A549 treated with DMSO at 1 μM for 4 hours (cell line): Measurements from ENCODE around the gene FHOD1. TPM values are rescaled to one million over a fixed set of nuclear protein-coding genes. Genes with fewer than 3 reads are reported as not detected.

Source experiments
- total RNA-seq: library from RNA; stranded (reverse); fragments of 200-300 nt; extraction: Qiagen RNA extraction; gene quantifications from 5 replicates; pipeline ENCODE4 v1.2.3, GENCODE V29; 2022; ENCODE audit warnings: low read depth

FHOD1 gene
- 37.1 to 55.5 TPM (median 49.9 TPM) in 5 replicates for total RNA-seq

DNA sequence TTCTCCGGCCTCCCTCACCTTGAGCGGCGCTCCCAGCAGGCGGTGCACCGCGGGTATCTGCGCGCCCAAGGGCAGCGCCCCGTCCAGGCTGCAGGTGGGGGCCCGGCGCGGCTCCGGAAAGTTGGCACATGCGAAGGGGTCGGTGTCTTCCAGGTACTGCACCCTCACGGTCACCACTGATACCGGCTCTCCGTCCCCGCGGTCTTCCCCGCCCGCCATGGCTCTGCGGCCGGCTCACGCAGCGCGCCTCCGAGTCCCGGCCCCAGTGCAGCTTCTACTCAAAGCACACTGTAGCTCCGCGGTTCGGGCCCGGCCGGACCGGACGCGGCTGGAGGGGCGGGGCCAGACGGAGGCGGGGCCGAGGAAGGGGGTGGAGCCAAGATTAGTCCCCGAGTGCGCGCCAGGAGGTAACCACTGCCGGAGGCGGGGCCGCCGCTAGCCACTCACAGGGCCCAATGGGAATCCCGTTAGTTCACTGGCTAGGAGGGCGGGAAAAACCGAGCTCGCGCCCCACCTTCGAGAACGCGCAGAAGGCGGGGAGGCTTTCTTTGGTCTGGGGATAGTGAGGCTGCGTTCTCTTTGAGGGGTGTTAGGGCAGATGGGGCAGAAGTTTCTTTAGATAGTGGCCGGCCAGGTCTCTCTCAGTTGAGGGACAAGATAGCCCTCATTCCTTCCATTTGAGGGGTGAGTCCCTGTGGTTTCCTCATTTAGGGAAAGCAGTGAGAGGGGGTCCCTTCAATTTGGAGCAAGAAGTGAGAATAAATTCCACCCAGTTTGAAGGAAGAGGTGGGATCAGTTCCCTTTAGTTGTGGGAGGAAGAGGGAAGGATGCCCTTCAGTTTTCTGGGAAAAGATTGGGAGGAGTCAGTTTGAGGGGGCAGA is at the start of gene FHOD1:
TSS of gene FHOD1 (minus strand) at position 290 of the 881 bp plus-strand sequence. CDS start at position 219, 71 bp downstream.

DNA sequence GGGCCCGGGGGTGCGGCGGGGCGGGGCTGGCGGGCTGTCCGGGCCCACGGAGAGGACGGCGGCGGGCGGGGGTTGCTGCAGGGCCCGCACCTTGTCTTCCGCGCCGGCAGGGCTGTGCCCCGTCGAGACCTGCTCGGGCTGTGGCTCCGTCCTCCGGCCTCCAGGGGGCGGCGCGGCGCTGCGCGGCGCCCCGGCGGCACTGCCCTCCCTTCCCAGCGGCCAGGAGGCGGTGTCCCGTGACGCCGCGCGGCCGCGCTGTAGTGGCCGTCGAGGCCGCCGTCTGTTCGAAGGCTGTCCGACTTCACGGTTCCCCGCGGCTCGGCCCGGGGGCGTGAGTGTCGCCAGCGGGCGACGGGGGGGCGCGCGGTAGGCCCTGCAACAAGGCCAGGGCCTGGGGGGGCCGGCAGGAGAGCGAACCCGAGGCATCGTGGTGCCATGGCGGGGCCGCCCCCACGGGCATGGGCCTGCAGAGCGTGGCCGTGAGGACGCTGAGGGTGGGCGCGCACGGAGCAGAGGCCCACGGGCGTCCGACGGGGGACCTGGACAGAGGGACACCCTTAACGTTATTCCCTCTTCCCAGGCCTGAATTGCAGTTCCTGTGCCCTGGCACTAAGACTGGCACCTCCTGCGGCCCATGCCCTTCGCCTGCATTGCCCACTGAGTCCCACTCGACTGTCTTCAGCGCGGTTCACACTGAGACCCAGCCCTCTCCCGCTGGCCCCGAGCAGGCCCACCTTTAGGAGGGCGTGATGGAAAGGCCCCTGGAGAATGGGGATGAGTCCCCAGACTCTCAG is 32.2 kb upstream of the FHOD1 start, which contains the start of gene PLEKHG4:
TSS of gene PLEKHG4 (plus strand) at position 237 of the 794 bp plus-strand sequence. CDS start at position 750, 513 bp downstream.

DNA sequence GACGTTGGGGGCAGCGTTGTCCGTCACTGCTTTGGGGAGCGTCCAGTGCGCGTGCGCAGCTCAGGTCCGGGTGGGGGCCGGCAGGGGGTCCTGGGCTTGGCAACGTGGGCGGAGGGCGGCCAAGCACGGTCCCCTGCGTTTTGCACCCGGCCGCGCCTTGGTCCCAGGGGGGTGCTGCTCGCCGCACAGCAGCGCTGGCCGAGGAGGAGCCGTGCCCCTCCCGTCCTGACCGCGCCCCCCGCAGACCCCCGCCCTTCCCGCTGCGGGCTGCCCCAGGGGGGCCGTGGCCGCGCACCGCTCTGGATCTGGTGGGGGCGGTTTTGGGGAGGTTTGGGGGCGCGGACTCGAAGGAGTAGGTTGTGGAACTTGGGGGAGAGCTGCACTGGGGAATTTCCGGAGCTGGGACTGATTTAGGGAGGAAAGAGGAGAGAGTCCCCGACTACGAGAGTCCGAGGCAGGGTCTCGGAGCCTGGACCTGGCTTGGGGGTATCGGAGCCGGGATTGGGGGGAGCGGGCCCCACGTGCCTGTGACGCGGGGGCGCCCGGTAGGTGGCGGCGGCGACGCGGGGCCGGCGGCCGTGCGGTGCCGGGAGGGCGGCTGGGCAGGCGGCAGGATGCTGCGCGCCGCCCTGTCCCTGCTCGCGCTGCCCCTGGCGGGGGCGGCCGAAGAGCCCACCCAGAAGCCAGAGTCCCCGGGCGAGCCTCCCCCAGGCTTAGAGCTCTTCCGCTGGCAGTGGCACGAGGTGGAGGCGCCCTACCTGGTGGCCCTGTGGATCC is 1.3 kb upstream of the FHOD1 start, which contains the start of gene SLC9A5:
TSS of gene SLC9A5 (plus strand) at position 579 of the 777 bp plus-strand sequence. CDS start at position 615, 36 bp downstream.

DNA sequence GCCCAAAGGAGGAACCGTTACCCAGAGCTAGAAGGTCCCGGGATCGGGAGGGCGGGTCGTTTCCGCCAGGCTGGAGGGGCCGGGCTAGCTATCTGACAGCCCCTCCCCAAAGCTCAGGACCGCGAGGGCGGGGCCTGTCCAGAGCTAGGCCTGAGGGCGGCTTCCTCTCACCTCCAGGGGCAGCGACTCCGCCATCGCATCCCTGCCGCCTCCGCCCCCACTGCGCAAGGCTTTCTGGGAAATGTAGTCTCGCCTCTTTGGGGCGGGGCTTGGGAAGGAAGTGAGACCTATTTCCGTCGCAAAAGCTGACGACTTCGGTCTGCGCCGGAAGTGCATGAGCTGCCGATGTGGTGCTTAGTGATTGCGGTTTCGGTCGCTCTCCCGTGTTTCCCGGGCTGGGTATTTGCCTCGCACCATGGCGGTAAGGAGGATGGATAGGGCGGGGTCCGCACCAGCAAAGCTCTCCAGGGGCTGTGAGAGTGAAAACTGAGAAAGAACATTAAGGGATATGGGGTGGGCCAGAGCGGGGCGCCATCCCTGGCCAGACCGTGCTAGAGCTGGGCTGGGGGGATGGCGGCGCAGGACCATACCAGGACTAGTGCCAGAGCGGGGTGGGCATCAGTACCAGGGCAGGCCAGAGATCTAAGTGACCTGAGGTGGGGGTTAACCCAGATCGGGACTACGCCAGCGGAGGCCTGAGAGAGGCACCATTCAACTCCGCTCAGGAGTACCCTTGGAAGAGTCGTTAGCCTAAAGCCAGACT is 20.3 kb downstream of the FHOD1 start, which contains the start of gene TMEM208:
TSS of gene TMEM208 (plus strand) at position 327 of the 763 bp plus-strand sequence. CDS start at position 416, 89 bp downstream.

DNA sequence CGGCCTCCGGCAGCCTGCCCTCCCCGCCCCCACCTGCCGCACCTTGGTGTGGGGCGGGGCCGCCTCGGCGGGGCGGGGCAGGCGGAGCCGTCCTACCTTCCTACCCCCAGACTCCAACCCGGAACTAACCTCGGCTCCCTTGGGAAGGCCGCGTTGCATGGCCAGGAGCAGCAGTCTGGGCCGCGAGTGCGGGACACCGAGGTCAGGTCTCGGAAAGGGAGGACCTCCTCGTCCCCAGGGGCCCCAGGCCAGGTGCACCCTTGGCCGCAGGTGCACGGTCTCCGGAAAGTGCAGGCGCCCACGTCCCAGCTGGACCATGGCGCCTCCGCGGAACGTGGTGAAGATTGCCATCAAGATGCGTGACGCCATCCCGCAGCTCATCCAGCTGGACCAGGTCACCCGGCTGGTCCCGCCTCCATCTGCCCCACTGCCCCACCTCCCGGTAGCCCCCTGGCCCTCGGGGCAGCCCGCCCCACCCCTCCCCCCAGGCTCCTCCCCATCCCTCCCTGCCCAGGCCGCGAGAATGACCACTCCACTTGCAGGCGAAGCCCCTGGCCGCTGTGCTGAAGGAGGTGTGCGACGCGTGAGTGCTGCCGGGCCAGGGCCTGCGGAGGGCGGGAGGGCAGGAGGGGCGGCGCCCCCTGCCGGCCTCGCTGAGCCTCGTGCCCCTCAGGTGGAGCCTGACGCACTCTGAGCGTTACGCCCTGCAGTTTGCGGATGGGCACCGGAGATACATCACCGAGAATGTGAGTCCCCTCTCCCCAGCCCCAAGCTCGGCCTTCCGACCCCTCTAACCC is 48.1 kb downstream of the FHOD1 start, which contains the start of gene ELMO3:
TSS of gene ELMO3 (plus strand) at position 121 of the 797 bp plus-strand sequence. CDS start at position 317, 196 bp downstream.

DNA sequence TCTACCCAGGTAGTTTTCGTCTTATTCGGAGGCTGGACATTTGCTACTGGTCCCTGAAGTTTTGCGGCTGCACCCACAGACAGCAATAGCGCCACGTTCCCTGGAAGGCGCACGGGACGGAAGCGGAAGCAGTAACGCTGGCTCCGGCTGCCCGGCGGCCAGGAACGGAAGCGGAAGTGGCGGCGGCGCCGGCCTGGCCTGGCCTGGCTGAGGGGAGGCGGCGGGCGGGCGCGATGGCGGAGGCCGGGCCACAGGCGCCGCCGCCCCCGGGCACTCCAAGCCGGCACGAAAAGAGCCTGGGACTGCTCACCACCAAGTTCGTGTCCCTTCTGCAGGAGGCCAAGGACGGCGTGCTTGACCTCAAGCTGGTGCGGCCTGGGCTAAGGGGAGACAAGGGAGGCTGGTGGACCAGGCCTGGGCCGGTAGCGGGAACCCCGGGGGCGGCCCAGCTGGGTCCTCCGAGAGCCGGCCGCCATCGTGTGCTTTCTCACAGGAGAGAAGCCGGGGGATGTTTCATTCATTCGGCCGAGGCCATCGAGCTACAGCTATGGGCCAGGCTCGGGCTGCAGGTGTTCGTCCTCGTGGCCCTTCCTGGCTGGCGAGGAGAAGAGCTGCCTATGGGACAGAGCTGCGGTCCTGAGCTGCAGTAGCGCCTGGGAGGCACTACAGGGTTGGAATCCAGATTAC is 55.1 kb downstream of the FHOD1 start, which contains the start of gene E2F4:
TSS of gene E2F4 (plus strand) at position 161 of the 687 bp plus-strand sequence. CDS start at position 234, 73 bp downstream.

DNA sequence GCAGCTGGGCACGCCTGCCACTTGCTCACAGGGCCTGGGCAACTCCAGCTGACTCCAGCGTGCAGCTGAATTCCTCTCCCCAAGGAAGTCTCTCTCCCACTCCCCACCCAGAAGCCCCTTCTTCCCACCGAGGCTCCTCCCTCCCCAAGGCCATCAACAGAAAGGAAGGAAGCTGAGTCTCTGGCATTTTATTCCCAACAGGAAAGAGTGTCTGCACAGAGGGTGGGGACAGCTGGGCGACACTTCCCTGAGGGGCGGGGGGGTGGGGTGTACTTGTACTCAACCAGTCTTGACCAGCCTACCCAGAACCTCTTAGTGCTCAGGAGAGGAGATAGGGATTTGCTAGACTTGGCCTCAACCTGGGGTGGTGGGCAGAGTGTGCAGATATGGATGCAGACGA is 57.2 kb downstream of the FHOD1 start, which contains the start of gene EXOC3L1:
TSS of gene EXOC3L1 (minus strand) at position 96 of the 400 bp plus-strand sequence. CDS start 460 bp downstream, outside the sequence.

DNA sequence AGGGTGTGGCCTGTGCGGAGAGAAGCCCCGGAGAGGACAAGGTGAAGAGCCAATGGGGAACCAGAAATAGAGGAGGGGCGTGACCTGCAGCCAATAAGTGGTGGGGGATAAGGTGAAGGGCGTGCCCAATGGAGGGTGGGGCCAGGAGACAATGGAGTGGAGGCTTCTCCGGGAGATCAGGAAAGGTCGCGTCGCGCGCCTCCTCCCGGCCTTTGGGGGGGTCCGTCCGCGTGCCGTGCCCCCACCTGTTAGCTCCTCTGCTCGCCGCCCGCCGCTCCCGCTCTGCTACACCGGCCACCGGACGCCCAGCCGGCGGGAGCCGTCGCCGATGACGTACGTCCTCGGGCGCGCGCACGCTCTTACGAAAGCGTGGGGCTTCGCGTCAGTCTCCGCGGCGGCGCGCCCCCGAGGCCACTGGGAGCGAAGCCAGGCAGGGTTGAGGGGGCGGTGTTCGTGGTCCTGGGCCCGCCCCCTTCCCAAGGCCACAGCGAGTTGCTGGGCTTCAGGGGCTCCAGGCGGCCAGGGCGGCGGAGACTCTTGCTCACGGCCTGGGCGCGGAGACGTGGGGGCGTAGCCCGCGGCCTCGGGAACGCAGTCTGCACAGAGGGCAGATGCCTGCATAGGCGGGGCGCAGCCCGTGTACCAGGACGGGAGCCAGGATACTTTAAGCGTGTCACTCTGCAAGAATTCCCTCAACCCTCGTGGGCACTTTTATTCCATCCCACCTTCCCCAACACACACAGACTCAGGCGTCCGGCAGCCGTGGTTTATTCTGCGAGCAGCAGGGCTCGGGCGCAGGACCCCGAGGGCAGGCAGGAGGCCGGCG is 63.4 kb downstream of the FHOD1 start, which contains the start of gene MATCAP1:
TSS of gene MATCAP1 (minus strand) at position 337 of the 826 bp plus-strand sequence. CDS start 3,353 bp downstream, outside the sequence.

Other genes with a start within 250 kb of the FHOD1 start
- 49.8 to 56.1 TPM (median 50.4 TPM) in 5 replicates for gene CBFB, start 218.3 kb downstream of the FHOD1 start, total RNA-seq
- gene PHAF1, start 137.5 kb downstream of the FHOD1 start, total RNA-seq, result 24.2 to 27.0 TPM (median 25.3 TPM) in 5 replicates
- gene B3GNT9, start 96.5 kb downstream of the FHOD1 start, total RNA-seq, result 6.2 to 8.7 TPM (median 7.8 TPM) in 5 replicates
- 14.3 to 19.1 TPM (median 18.5 TPM) in 5 replicates for gene TRADD, start 87.6 kb downstream of the FHOD1 start, total RNA-seq
- 6.1 to 10.3 TPM (median 7.8 TPM) in 5 replicates for gene FBXL8, start 87.5 kb downstream of the FHOD1 start, total RNA-seq
- gene HSF4, start 82.7 kb downstream of the FHOD1 start, total RNA-seq, result 10.6 to 19.1 TPM (median 15.0 TPM) in 5 replicates
- gene NOL3, start 76.9 kb downstream of the FHOD1 start, total RNA-seq, result 38.3 to 52.2 TPM (median 50.1 TPM) in 5 replicates
- gene MATCAP1, start 63.5 kb downstream of the FHOD1 start, total RNA-seq, result 4.0 to 7.4 TPM (median 5.9 TPM) in 5 replicates
- gene EXOC3L1, start 57.3 kb downstream of the FHOD1 start, total RNA-seq, result 0.03 to 0.14 TPM (median 0.05 TPM) in 4 of 5 replicates, not detected in the other
- gene E2F4, start 55.3 kb downstream of the FHOD1 start, total RNA-seq, result 81.8 to 102 TPM (median 93.3 TPM) in 5 replicates
- gene ELMO3, start 48.4 kb downstream of the FHOD1 start, total RNA-seq, result 0.87 to 1.7 TPM (median 1.3 TPM) in 5 replicates
- 82.5 to 101 TPM (median 88.7 TPM) in 5 replicates for gene TMEM208, start 20.4 kb downstream of the FHOD1 start, total RNA-seq
- gene SLC9A5, start 1.5 kb upstream of the FHOD1 start, total RNA-seq, result 1.1 to 1.8 TPM (median 1.7 TPM) in 5 replicates
- gene PLEKHG4, start 32.1 kb upstream of the FHOD1 start, total RNA-seq, result 13.3 to 19.0 TPM (median 18.7 TPM) in 5 replicates
- 0.20 to 0.37 TPM (median 0.28 TPM) in 4 of 5 replicates, not detected in the other for gene KCTD19, start 79.3 kb upstream of the FHOD1 start, total RNA-seq
- 0.23 to 0.48 TPM (median 0.23 TPM) in 3 of 5 replicates, not detected in the others for gene LRRC36, start 79.3 kb upstream of the FHOD1 start, total RNA-seq
- gene TPPP3, start 146.0 kb upstream of the FHOD1 start, total RNA-seq, result 10.2 to 14.4 TPM (median 12.0 TPM) in 5 replicates
- gene ZDHHC1, start 169.0 kb upstream of the FHOD1 start, total RNA-seq, result 5.3 to 6.9 TPM (median 6.3 TPM) in 5 replicates
- 0.64 to 2.0 TPM (median 1.7 TPM) in 5 replicates for gene HSD11B2, start 183.6 kb upstream of the FHOD1 start, total RNA-seq
- gene ATP6V0D1, start 233.7 kb upstream of the FHOD1 start, total RNA-seq, result 104 to 119 TPM (median 107 TPM) in 5 replicates
- gene AGRP, start 236.1 kb upstream of the FHOD1 start, total RNA-seq, result not detected in 5 replicates